Loucy (cell line): ENCODE measurements around the gene ZCCHC14.

Experiments
- H2AFZ ChIP-seq: fragments of 200-600 bp; sonication (generic); 2 replicates; pipeline ENCODE4 v1.6.0; 2016; ENCODE audit warnings: antibody characterized with exemption, mild to moderate bottlenecking, low read length, moderate library complexity
- H3F3A ChIP-seq: fragments of 200-600 bp; 2 replicates; pipeline ENCODE4 v1.6.0; 2016; ENCODE audit warnings: antibody characterized with exemption, low read depth, mild to moderate bottlenecking
- H3K27me3 ChIP-seq: fragments of 200-600 bp; sonication (generic); 2 replicates; pipeline ENCODE4 v1.6.1; 2014; ENCODE audit warnings: low read length, mild to moderate bottlenecking; ENCODE audit not compliant: insufficient read depth, poor library complexity, severe bottlenecking
- H3K36me3 ChIP-seq: fragments of 200-600 bp; sonication (generic); 2 replicates; pipeline ENCODE4 v1.6.1; 2016; ENCODE audit warnings: low read length; ENCODE audit not compliant: insufficient read depth
- H3K4me1 ChIP-seq: fragments of 200-600 bp; sonication (generic); 2 replicates; pipeline ENCODE4 v1.5.1; 2014; ENCODE audit warnings: low read length, mild to moderate bottlenecking; ENCODE audit not compliant: insufficient read depth, poor library complexity, severe bottlenecking
- H3K4me2 ChIP-seq: fragments of 200-600 bp; sonication (generic); 2 replicates; pipeline ENCODE4 v1.6.0; 2014; ENCODE audit warnings: antibody characterized with exemption, low read length, low read depth, mild to moderate bottlenecking; ENCODE audit not compliant: poor library complexity, severe bottlenecking
- H3K4me3 ChIP-seq: fragments of 200-600 bp; sonication (generic); 2 replicates; pipeline ENCODE4 v1.5.1; 2014; ENCODE audit warnings: low read length, mild to moderate bottlenecking, mixed read lengths; ENCODE audit not compliant: poor library complexity, severe bottlenecking
- H3K79me2 ChIP-seq: fragments of 200-600 bp; sonication (generic); 2 replicates; pipeline ENCODE4 v1.6.1; 2014; ENCODE audit warnings: low read length; ENCODE audit not compliant: insufficient read depth
- H3K9ac ChIP-seq: fragments of 200-600 bp; sonication (generic); 2 replicates; pipeline ENCODE4 v1.6.0; 2014; ENCODE audit warnings: mild to moderate bottlenecking, low read depth, low read length, moderate library complexity; ENCODE audit not compliant: poor library complexity, severe bottlenecking
- H3K9me2 ChIP-seq: fragments of 200-600 bp; sonication (generic); replicated peaks from 2 replicates; pipeline ENCODE4 v1.6.1; 2016; ENCODE audit warnings: low read depth, low read length, mixed read lengths
- H3K9me3 ChIP-seq: fragments of 200-600 bp; sonication (generic); 2 replicates; pipeline ENCODE4 v1.6.1; 2014; ENCODE audit warnings: mild to moderate bottlenecking, antibody characterized with exemption, low read length, low read depth; ENCODE audit not compliant: insufficient read depth
- H4K20me1 ChIP-seq: fragments of 200-600 bp; sonication (generic); 2 replicates; pipeline ENCODE4 v1.6.0; 2014; ENCODE audit warnings: antibody characterized with exemption, low read length, mild to moderate bottlenecking; ENCODE audit not compliant: insufficient read depth, poor library complexity, severe bottlenecking
- CTCF ChIP-seq: fragments of 200-600 bp; sonication (generic); conservative IDR thresholded peaks from 2 replicates; pipeline ENCODE4 v1.5.1; 2014; ENCODE audit warnings: mild to moderate bottlenecking, antibody characterized with exemption, low read length
- EZH2phosphoT487 ChIP-seq: fragments of 200-600 bp; IDR thresholded peaks from 2 replicates; pipeline ENCODE4 v1.6.1; 2018; ENCODE audit warnings: antibody characterized with exemption, mild to moderate bottlenecking, moderate library complexity, borderline replicate concordance

Gene ZCCHC14

GRCh38 chr16:87410530-87410929, 82.3 kb downstream of the ZCCHC14 start:
- TF ChIP-seq EZH2phosphoT487 (no peak), CTCF (no peak)

GRCh38 chr16:87409781-87410180, 83.0 kb downstream of the ZCCHC14 start:
- Histone ChIP-seq H3K27me3 (no peaks in the 10 kb centered on the region), H4K20me1 (no peaks in the 10 kb centered on the region), H3K9me3 (no peaks in the 10 kb centered on the region), H3K4me2 (no peak overlapping the region), H3K4me1 (no peaks in the 10 kb centered on the region), H3K9ac (no peak overlapping the region), H2AFZ (no peak overlapping the region), H3K9me2 (no peaks in the 10 kb centered on the region), H3K79me2 (no peaks in the 10 kb centered on the region), H3F3A (no peaks in the 10 kb centered on the region), H3K36me3 (no peaks in the 10 kb centered on the region; the same call in 1 of the 2 replicates), H3K4me3 (no peak overlapping the region)
- TF ChIP-seq CTCF (no peak), EZH2phosphoT487 (no peak)

More at GRCh38 chr16:87410530-87410929, 82.3 kb downstream of the ZCCHC14 start:
- Histone ChIP-seq H3K9ac (no peak overlapping the region), H4K20me1 (no peaks in the 10 kb centered on the region), H3K36me3 (no peaks in the 10 kb centered on the region), H3K4me3 (no peak overlapping the region), H3F3A (no peaks in the 10 kb centered on the region), H3K9me2 (no peaks in the 10 kb centered on the region), H3K4me1 (no peaks in the 10 kb centered on the region), H2AFZ (no peak overlapping the region), H3K9me3 (no peaks in the 10 kb centered on the region), H3K79me2 (no peaks in the 10 kb centered on the region), H3K27me3 (no peaks in the 10 kb centered on the region), H3K4me2 (no peak overlapping the region)

- no peak overlapping the region for H3K9ac ChIP-seq
- H3K4me1 ChIP-seq = no peaks in the 10 kb centered on the region
- no peaks in the 10 kb centered on the region for H3K9me2 ChIP-seq
- no peaks in the 10 kb centered on the region for H3K27me3 ChIP-seq
- no peak overlapping the region for H2AFZ ChIP-seq
- H3F3A ChIP-seq = no peaks in the 10 kb centered on the region
- H3K9me3 ChIP-seq = no peaks in the 10 kb centered on the region
- H3K4me2 ChIP-seq = no peak overlapping the region
- H3K79me2 ChIP-seq = no peaks in the 10 kb centered on the region
- TF ChIP-seq EZH2phosphoT487 (no peak), CTCF (no peak)
- H3K4me3 ChIP-seq = no peak overlapping the region
- H4K20me1 ChIP-seq = no peaks in the 10 kb centered on the region
- peaks cover 6% of the 10 kb centered on the region; the same call in 1 of the 2 replicates for H3K36me3 ChIP-seq
Measured at GRCh38 chr16:87409153-87409552, 83.7 kb downstream of the ZCCHC14 start.
